HG02678 (cell line): ENCODE data around the gene PCYT2.
A peak's percentile ranks its signal among the peaks of the same experiment; 100 is the strongest.

Experiments used
- ATAC-seq: cut with Tn5 transposase; IDR thresholded peaks from one replicate; pipeline ENCODE4 v1.9.1; 2021; ENCODE audit warnings: mild to moderate bottlenecking, moderate library complexity; ENCODE audit not compliant: unreplicated experiment

PCYT2 gene

DNA sequence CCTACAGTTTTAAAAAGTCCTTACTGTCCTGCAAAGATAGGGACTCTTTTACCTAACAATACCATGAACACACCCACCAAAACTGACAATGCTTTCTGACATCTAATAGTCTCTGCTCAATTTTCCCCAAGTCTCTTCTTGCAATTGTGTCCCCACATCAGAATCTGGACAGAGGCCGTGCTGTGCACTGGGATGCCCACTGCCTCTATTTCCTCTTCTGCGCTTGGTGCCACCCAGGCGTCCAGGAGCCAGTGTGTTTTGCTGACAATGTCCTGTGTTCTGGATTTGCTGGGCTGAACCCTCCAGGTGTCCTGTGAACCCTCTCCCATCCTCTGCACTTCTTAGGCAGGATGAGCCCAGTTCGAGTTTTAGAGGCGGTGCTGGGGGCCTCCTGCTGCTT lies 33.6 kb downstream of the PCYT2 start:
- ATAC-seq: no peak

- peak; percentile 56 for ATAC-seq
Measured at GRCh38 chr17:81871387-81872230, 39.6 kb downstream of the PCYT2 start.

DNA sequence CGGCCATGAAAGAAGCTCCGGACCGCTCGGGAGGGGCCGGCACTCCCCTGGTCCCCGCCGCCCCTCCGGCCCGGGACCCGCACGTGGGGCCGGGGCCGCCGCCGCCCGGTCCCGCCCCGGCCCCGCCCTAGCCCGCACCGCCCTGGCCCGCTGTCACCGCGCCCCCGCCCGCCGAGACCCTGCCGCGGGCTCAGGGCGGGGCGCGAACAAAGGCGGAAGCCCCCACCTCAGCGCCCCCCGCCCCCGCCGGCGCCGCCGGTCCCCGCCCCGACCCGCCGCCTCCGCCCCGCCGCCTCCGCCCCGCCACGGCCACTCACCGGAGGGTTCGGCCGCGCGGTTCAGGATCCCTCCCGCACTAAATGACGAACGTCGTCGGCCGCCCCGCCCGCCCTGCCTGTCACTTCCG lies 40.2 kb downstream of the PCYT2 start, which contains the start of gene ARHGDIA:
Gene ARHGDIA (minus strand): TSS at position 357 of the 406 bp plus-strand sequence. CDS start 1,407 bp downstream, outside the sequence.
- ATAC-seq: peak; percentile 25

DNA sequence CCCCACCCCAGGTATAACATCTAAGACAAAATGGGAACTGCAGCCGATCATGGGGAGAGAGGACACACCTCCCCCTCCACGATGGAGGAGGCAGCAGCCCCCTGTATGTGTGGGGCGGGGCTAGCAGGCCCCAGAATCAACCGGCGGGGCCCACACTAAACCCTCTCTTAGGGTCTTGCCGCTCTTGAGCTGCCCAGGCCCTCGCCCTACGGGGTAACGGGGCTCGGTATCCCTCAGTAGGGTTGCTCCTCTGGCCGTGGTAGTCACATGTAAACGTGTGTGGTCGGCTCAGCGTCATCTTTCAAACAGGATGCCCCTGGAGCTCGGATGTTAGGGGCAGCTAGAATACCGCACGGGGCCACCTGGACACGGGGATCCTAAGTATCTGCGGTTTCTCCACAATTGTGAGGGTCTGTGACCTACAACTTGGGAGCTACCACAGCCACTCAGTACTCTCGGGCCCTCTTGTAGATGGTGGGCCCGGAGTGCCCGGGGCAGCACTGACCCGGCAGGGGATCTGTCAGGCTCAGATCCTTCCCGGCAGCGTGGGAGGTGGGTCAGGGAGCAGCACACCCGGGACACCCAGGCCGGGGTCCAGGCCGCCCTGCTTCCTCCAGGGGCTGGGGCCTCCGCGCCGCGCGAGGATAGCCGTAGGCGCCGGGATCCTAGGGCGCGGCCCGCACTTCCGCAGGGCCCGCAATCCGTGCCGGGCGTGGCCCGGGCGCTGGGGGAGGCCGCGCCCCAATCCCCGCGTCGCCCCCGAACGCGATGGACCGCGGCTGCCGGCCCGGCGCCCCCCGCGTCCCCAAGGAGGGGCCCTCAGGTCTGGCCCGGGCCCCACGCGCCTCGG lies 40.8 kb downstream of the PCYT2 start:
- ATAC-seq: no peak

GRCh38 chr17:81869221-81870130 lies 41.7 kb downstream of the PCYT2 start:
- no peak for ATAC-seq

GRCh38 chr17:81868674-81869220 lies 42.5 kb downstream of the PCYT2 start:
- no peak for ATAC-seq

- no peak for ATAC-seq
Measured at GRCh38 chr17:81867991-81868673, 43.1 kb downstream of the PCYT2 start.

GRCh38 chr17:81867170-81867990 lies 43.8 kb downstream of the PCYT2 start:
- no peak for ATAC-seq

- no peak for ATAC-seq
Measured at GRCh38 chr17:81866440-81867169, 44.6 kb downstream of the PCYT2 start.

DNA sequence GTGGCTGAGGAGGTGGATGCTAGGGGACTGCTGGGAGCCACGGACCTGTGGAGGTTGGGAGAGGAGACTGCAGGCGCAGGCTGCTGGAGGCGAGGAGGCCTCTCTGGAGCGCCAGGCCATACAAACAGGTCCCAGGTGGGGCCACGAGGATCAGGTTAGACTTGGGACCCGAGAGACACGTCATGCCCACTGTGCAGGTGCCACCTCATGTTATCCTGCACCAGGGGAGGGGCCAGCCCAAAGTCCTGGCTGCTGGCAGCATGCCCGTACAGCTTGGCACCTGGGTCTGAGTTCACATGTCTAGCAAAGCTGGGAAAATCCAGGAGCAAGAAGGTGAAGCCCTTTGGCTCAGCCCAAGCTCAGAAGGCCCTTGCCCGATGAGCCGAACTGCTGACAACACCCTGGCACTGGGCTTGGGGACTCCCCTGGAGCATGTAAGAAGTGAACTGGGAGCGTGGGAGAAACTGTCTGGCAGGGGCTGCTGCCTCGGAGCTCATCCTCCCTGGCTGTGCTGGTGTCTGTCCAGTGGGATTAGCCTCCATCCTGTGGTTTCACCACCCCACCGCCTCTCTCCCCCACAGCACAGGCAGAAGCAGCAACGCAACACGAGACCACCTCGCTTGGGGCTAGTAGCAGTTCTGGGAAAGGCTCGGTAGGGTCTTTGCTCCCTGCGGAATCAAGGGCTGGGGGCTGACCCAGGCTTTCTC lies 45.3 kb downstream of the PCYT2 start:
- ATAC-seq: no peak

- no peak for ATAC-seq
Measured at GRCh38 chr17:81865358-81865732, 45.9 kb downstream of the PCYT2 start.

- ATAC-seq: no peak
Measured at GRCh38 chr17:81863833-81864768, 47.1 kb downstream of the PCYT2 start.

- ATAC-seq: no peak
Measured at GRCh38 chr17:81863123-81863675, 48.0 kb downstream of the PCYT2 start.

DNA sequence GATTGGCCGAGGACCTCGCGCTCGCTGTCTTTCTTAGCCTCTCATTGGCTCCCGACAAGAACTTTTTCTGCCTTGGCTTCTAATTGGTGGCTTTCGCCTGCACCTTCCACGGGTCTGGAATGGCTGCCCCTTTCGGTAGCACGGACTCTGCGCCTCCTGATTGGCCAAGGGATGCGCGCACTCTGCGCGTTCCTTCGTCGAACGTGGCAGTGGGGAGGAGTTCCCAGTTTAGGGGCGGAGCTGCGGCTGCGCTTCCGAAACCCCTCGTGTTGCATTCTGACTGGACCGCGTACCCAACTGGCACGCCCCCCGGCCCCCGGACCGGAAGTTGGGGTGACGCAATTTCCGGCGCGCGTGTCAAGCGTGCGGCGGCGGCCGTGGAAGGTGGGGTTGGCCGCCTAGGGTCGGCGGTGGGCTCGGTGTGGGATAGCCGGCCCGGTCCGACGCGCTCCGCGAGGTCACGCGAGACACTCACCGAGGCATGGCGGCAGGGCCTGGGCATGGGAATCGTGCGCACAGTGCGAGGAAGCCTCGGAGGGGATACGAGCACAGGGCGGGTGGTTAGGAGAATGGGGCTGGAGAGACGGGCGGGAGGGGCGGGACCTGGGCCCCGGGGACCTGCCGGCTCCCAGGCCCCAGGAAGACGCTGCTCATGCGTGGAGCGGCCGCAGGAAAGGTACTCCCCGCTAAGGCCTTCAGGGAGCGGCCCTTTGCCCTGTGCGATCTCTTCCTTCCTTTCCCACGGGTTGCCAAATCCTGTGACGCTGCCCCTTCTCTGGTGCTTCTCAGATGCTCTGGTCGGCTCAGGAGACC lies 50.2 kb downstream of the PCYT2 start:
- ATAC-seq: peak; percentile 82

- ATAC-seq: peak; percentile 76
Measured at GRCh38 chr17:81859906-81860755, 51.1 kb downstream of the PCYT2 start, which contains the start of gene P4HB. P4HB (minus strand) TSS chr17:81860535; CDS start chr17:81860471, 64 bp downstream.
